Nephron (organoid): ENCODE results near the gene NTRK3.

Source experiments
- H3K27ac Mint-ChIP-seq, 3 experiments: 2 replicates each; pipeline ENCODE4 v1.8.0; 2020; ENCODE audit warnings: mixed read lengths in 3 of 3, mild to moderate bottlenecking in 2 of 3, moderate library complexity in 1 of 3
- H3K27me3 Mint-ChIP-seq: 2 replicates; pipeline ENCODE4 v1.8.0; 2021; ENCODE audit warnings: low read depth, mild to moderate bottlenecking, moderate library complexity, mixed read lengths
- H3K36me3 Mint-ChIP-seq: 2 replicates; pipeline ENCODE4 v1.8.0; 2020; ENCODE audit warnings: low read depth, mixed read lengths
- H3K4me1 Mint-ChIP-seq: 2 replicates; pipeline ENCODE4 v1.8.0; 2020; ENCODE audit warnings: mixed read lengths
- H3K4me3 Mint-ChIP-seq, 3 experiments: 2 replicates each; pipeline ENCODE4 v1.8.0; 2020; ENCODE audit warnings: mild to moderate bottlenecking in 3 of 3, mixed read lengths in 3 of 3, moderate library complexity in 2 of 3
- H3K9me3 Mint-ChIP-seq: 2 replicates; pipeline ENCODE4 v1.8.0; 2020; ENCODE audit warnings: mixed read lengths
- TF ChIP-seq, protein P1 (sequence below), 3 experiments: fragments of 200-600 bp; sonication (generic); IDR thresholded peaks; one replicate each; pipeline ENCODE4 v1.5.0; 2021; ENCODE audit warnings: antibody characterized with exemption in 3 of 3; ENCODE audit not compliant: unreplicated experiment in 3 of 3

NTRK3 gene

DNA sequence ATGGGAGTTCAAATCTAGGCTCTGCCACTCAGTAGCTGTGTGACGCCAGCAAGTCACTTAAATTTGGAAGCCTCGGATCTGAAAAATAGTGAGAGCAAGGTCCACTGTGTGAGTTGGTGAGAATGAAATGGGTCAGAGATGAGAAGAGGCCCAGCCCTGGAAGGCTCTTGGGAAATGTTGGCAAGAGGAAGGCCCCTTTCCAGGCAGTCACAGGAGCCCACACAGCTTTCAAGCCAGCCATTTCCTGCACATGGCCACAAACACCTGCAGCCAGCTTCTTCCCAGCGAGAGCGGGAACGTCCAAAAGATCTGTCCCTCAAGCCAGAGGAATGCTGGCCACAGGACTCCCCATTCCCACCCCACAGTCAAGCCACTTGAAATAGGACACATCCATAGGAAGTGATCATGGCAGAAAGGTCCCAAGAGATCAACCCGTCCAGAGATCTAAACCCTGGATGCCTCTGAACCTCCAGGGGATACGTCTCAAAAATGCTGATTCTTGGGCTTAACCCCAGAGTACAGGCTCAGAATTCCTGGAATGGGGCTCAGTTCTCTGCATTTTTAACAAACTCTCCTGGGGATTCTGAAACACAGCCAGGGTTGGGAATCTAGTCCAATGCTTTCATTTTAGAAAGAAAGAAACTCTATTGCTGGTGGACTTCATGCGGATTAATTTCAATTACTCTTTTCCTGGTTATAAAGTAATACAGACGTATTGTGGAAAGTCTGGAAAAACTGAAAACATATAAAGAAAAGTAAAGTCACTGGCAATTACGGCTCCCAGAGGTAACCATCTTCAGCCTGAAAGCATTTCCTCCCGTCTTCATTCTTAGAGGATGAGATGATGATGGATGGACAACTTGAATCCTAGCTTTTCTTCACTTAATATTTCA lies 35.9 kb downstream of the NTRK3 start:
- Mint-ChIP-seq H3K27ac (no peak overlapping the region), H3K9me3 (peaks cover 5% of the 10 kb centered on the region), H3K4me1 (no peaks in the 10 kb centered on the region), H3K36me3 (no peaks in the 10 kb centered on the region), H3K4me3 (no peak overlapping the region), H3K27me3 (peaks cover 19% of the 10 kb centered on the region)
- TF ChIP-seq, protein P1, sequence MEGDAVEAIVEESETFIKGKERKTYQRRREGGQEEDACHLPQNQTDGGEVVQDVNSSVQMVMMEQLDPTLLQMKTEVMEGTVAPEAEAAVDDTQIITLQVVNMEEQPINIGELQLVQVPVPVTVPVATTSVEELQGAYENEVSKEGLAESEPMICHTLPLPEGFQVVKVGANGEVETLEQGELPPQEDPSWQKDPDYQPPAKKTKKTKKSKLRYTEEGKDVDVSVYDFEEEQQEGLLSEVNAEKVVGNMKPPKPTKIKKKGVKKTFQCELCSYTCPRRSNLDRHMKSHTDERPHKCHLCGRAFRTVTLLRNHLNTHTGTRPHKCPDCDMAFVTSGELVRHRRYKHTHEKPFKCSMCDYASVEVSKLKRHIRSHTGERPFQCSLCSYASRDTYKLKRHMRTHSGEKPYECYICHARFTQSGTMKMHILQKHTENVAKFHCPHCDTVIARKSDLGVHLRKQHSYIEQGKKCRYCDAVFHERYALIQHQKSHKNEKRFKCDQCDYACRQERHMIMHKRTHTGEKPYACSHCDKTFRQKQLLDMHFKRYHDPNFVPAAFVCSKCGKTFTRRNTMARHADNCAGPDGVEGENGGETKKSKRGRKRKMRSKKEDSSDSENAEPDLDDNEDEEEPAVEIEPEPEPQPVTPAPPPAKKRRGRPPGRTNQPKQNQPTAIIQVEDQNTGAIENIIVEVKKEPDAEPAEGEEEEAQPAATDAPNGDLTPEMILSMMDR (IDR thresholded peaks at IDR 0.05; ENCODE audit: unreplicated experiment in 3 of 3), result no peak

DNA sequence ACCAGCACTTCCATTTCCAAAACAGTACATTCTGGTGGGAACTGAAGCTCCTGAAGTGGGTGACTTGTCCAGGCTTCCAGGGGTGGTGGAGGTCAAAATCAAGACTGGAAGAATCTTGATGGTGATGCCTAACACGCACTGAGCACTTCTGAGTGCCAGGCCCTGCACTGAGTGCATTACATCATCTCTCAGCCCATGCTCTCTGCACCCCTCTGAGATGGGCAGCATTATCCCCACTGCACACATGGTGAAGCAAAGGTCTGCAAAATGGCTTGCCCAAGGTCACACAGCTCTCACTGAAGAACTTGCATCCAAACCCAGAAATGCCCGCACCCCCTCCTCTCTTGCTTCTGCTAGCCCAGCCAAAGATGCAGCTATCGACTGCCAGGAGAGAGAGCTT lies 36.9 kb downstream of the NTRK3 start:
- Mint-ChIP-seq H3K9me3 (peaks cover 5% of the 10 kb centered on the region), H3K4me1 (no peaks in the 10 kb centered on the region), H3K27ac (no peak overlapping the region), H3K36me3 (no peaks in the 10 kb centered on the region), H3K27me3 (peaks cover 11% of the 10 kb centered on the region), H3K4me3 (no peak overlapping the region)
- TF ChIP-seq, protein P1 (IDR thresholded peaks at IDR 0.05; ENCODE audit: unreplicated experiment in 3 of 3), result no peak

DNA sequence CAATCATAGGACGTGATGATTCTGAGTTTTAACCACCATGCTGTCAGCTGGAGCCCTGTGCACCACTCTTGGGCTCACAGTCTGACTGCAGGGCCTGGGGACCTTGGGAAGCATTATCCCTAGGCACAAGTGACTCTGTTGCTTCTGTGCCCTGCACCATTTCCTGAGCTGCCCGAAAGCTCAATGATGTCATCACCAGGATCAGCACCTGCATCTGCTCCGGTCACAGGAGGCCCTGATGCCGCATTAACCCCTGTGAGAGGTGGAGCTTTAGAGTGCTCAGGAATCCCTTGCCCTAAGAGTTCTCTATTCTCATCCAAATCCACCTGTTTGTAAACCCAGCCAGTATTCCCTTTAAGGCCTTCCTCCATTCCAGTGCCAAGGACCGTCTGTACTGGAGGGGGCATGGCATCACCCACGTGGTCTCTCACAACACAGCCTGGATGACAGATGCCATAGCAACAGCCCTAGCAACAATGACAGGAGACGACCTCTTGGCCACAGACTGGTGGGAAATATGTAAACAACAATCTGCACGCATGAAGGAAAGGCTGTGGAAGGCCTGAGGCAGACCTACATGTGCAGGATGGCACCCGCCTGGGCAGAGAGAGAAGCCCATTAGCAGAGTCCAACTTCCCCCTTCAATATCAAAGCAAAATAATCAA lies 37.9 kb downstream of the NTRK3 start:
- no peaks in the 10 kb centered on the region for H3K4me1 Mint-ChIP-seq
- TF ChIP-seq, protein P1 (IDR thresholded peaks at IDR 0.05; ENCODE audit: unreplicated experiment in 3 of 3), result no peak
- H3K9me3 Mint-ChIP-seq, result peaks cover 5% of the 10 kb centered on the region
- H3K36me3 Mint-ChIP-seq, result no peaks in the 10 kb centered on the region
- no peak overlapping the region for H3K4me3 Mint-ChIP-seq
- H3K27me3 Mint-ChIP-seq, result peaks cover 9% of the 10 kb centered on the region
- no peak overlapping the region for H3K27ac Mint-ChIP-seq

DNA sequence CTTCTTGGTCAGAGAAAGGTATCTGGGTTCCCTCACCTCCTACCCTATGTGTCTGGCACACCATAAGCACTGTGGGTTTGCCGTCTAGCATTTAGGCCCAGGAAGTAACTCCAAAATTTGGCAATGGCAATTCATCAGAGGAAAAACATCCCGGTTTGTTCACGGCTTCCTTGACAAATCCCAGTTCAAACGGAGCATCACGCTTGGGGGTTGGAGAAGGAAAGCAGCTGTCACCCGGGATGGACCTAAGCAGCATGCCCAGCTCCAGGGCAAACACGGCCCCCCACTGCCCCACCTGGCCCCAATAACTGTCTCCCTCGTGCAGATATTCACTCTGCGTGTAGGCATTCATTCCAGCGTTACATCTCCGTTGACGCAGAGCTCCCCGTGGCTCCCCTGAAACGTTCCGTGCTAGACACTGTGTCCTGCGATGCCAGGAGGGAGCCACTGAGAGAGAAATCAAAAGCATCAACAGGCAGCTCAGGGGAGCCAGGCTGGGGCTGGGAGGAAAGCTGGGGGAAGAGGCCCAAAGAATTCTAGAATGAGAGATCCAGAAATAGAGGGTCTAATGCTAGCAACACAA lies 41.4 kb downstream of the NTRK3 start:
- H3K27ac Mint-ChIP-seq, result no peak overlapping the region
- H3K27me3 Mint-ChIP-seq, result peaks cover 16% of the 10 kb centered on the region
- H3K4me1 Mint-ChIP-seq, result no peaks in the 10 kb centered on the region
- TF ChIP-seq, protein P1 (IDR thresholded peaks at IDR 0.05; ENCODE audit: unreplicated experiment in 3 of 3), result no peak
- peaks cover 5% of the 10 kb centered on the region for H3K9me3 Mint-ChIP-seq
- H3K4me3 Mint-ChIP-seq, result no peak overlapping the region
- no peaks in the 10 kb centered on the region for H3K36me3 Mint-ChIP-seq

- Mint-ChIP-seq H3K36me3 (no peaks in the 10 kb centered on the region), H3K4me3 (no peak overlapping the region), H3K9me3 (no peaks in the 10 kb centered on the region), H3K4me1 (peaks cover 1% of the 10 kb centered on the region), H3K27ac (no peak overlapping the region), H3K27me3 (peaks cover 39% of the 10 kb centered on the region)
- TF ChIP-seq, protein P1 (IDR thresholded peaks at IDR 0.05; ENCODE audit: unreplicated experiment in 3 of 3), result no peak
Measured at GRCh38 chr15:88209111-88209510, 47.4 kb downstream of the NTRK3 start.
